GM12873 (cell line): ENCODE measurements around the gene TRH.

Experiments used
- TF ChIP-seq, protein P1 (sequence below): IDR thresholded peaks from 2 replicates; pipeline ENCODE4 v1.5.1; 2012; ENCODE audit warnings: low read depth, mild to moderate bottlenecking, moderate library complexity, low read length, control low read depth; ENCODE audit not compliant: insufficient read depth; ENCODE audit errors: missing control alignments

Gene TRH

DNA sequence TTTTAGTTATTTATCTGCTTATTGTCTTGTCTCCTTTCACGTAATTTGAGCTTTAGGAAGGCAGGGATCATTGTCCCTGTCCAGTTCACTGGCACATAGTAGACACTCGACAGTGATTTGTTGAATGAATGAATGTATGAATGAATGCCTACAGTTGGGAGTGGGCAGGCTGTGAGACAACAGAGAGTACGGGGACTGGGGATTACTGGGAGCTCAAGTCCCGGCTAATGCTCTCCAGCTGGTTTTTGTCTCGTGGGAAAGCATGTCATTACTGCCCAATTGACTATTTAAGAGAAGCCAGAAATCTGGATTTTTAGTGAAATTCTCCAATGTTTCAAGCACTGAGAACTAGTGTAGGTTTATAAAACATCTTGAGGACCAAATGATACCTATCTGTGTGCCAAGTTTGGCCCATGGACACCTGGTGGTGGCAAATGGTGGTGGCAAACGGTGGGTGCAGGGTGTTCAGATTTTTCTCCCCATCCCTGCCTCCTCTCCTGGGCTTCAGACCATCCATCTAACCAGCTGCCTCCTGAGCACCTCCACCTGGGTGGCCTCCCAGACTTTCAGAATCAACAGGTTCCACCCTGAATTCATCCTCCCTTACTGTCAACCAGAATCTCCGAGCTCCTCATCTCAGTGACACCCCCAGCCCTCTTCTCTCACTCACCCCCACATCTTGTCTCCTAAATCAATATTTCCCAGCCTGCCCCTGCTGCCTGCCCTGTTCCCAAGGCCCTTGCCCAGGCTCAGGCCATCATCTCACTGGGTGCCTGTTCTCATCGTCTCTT lies 36.2 kb upstream of the TRH start:
- TF ChIP-seq, protein P1, sequence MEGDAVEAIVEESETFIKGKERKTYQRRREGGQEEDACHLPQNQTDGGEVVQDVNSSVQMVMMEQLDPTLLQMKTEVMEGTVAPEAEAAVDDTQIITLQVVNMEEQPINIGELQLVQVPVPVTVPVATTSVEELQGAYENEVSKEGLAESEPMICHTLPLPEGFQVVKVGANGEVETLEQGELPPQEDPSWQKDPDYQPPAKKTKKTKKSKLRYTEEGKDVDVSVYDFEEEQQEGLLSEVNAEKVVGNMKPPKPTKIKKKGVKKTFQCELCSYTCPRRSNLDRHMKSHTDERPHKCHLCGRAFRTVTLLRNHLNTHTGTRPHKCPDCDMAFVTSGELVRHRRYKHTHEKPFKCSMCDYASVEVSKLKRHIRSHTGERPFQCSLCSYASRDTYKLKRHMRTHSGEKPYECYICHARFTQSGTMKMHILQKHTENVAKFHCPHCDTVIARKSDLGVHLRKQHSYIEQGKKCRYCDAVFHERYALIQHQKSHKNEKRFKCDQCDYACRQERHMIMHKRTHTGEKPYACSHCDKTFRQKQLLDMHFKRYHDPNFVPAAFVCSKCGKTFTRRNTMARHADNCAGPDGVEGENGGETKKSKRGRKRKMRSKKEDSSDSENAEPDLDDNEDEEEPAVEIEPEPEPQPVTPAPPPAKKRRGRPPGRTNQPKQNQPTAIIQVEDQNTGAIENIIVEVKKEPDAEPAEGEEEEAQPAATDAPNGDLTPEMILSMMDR: peak; percentile 39

DNA sequence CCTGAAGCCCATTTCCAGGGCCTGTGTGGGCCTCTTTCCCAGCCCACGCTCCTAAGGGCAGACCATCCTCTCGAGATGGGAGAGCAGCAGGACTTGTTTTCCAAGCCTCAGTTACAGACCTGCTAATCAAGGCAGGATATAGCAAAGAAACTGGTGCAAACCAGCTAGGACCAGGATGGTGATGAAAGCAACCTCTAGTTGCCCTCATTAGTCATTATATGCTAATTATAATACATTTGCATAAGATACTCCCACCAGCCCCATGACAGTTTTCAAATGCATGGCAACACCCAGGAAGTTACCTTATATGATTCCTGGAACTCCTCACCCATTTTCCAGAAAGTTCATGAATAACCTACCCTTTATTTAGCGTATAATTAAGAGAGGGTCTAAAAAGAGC lies 34.4 kb upstream of the TRH start:
- TF ChIP-seq, protein P1: no peak

DNA sequence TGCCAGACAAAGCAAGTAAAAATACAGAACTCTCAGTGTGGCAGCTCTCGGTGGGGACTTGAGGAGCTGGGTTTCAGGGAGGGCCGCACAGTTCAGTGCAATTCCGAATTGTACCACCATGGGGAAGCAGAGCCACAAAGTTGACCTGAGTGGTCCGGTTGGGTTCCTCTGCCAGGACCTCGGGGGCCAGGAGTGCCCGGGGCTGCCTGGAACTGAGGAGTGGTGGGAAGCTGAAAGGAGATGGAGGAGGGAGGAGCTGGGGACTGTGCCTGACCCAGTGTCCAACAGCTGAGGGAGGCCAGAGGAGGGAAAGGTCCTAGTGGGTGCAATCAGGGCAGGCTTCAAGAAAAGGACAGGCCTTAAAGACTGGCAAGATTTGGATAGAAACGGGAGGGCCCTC lies 32.2 kb upstream of the TRH start:
- TF ChIP-seq, protein P1: peak; percentile 86

DNA sequence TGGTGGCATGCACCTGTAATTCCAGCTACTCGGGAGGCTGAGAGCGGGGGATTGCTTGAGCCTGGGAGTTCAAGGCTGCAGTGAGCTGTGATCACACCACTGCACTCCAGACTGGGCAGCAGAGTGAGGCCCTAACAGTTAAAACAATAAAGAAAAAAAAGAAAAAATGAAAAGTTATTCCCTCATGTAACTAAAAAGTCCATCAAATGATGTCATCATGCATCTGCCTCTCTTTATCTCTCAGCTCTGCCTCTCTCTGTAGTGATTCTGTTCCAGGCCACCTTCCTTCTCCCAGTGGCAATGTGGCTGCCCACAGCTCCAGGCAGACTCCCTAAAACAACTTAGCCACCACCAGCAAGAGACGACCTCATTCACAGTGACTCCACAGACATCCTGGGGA lies 31.5 kb upstream of the TRH start:
- TF ChIP-seq, protein P1: no peak

DNA sequence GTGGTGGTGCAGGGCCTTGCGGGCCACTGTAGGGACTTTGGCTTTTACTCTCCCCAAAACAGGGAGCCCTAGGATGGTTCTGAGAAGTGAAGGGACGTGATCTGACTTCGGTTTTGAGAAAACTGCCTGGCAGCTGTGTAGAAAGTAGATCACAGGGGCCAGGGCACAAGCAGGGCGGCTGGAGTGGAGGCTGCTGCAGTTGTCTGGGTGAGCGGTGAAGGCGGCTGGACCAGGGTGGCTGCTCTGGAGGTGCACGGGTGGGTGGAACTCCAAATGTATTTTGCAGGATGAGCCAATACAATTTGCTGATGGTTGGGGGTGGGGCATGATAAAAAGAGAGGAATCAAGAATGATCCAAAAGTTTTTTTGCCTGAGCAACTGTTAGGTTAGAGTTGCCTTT lies 29.8 kb upstream of the TRH start:
- TF ChIP-seq, protein P1: no peak

DNA sequence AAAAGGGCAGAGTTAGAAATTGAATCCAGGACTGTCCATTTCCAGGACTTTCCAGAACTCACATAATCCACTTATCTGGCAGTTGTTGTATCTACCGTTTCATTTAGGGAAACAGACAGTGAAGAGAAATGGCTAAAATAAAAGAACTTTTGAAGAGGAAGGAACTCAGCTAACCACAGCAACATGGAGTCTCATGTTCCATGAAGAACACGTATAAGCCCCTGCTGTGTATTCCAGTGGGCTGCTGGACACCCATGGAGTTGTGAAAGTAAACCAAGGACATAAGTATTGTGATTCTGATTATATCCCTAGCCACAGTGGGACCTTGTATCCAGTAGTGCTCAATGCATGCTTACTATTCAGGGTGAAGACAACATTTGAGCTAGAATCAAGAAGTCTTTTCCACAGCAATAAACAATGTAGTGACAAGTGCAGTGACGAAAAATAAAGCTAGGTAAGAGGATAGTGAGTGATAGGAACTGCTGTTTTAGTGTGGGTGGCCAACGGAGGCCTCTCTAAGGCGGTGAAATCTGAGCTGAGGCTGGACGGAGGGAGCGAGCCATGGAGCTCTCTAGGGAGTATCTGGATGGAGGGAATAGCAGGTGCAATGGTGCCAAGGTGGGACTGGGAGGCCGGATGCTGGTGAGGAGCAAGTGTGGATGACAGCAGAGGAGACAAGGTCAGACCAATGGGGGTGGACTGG lies 26.8 kb upstream of the TRH start:
- TF ChIP-seq, protein P1: no peak

DNA sequence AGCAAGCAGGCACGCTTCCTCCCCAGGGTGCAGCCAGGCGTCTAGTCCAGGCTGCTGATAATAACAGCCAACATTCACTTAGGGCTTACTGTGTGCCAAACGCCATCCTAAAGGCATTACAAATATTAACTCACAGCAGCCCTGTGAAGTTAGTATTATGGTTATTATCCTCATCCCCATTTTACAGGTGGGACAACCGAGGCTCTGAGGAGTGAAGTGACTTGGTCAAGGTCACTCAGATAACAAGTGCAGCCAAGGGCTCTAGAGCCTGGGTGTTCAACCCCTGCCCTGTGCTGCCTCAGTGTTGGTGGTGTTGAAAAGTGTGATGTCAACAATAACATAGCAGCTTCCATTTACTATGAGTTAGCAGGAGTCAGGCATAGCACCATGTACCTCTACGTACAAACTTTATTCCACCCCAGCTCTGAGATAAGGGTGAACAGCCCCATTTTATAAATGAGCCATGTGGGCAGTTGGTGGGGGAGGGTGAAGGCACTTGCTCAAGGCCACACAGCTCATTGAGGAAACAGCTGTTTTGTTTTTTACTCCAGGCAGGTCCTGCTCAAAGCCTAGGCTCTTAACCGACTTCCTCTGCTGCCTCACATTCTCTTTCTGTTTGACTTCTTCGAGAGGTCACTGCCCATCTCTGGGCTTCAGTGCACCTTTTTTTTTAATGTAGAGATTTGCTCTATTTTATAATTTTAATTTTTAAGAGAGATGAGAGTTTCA lies 24.0 kb upstream of the TRH start:
- TF ChIP-seq, protein P1: no peak
